Stimulated activated naive CD8-positive, alpha-beta T cell treated with anti-CD3 and anti-CD28 coated beads, Interleukin-15, Interleukin-2, amounts not matched to agents 100 U/mL and 50 U/mL, for 24 hours (primary cell): Measurements from ENCODE around the gene LRIT3.

Source experiments
- ATAC-seq: fragments of 150-1000 bp; cut with Tn5 transposase; one replicate; pipeline ENCODE4 v1.10.0; 2021
- DNase-seq: peaks from one replicate; pipeline ENCODE4 v3.0.0; 2021

Gene LRIT3

GRCh38 chr4:109910256-109910655 lies 62.3 kb downstream of the LRIT3 start:
- ATAC-seq (no peak), DNase-seq (no peak)

- DNase-seq (no peak), ATAC-seq (no peak)
Observed at GRCh38 chr4:109912706-109913595, 65.0 kb downstream of the LRIT3 start, which contains the start of gene EGF. Gene EGF, plus strand, starts transcription at chr4:109912883. Its CDS starts 453 bp downstream, at chr4:109913336.

GRCh38 chr4:109913596-109914241 lies 65.8 kb downstream of the LRIT3 start:
- DNase-seq (no peak), ATAC-seq (no peak)

GRCh38 chr4:109914322-109914721 lies 66.4 kb downstream of the LRIT3 start:
- DNase-seq (no peak), ATAC-seq (no peak)

GRCh38 chr4:109915385-109916026 lies 67.6 kb downstream of the LRIT3 start:
- DNase-seq: no peak
- no peak for ATAC-seq

GRCh38 chr4:109916027-109916409 lies 68.1 kb downstream of the LRIT3 start:
- ATAC-seq: no peak
- DNase-seq: no peak

- ATAC-seq (no peak), DNase-seq (no peak)
Observed at GRCh38 chr4:109921384-109921808, 73.5 kb downstream of the LRIT3 start.
